GM13976 (cell line): Measurements from ENCODE around the gene VAMP1.
"Not testable (repeated sequence)": the region's sequence is repeated elsewhere in the genome, so short reads cannot be mapped to it uniquely, and the experiment has no call there.

Source experiments
- DNase-seq: peaks from one replicate; pipeline ENCODE4 v3.0.0; 2012; ENCODE audit warnings: low spot score
- in situ Hi-C: fragments of 300-500 bp; cut with MboI; formaldehyde crosslinking; loops from one replicate; pipeline ENCODE4 v1.12.0; 2022; ENCODE audit warnings: low sequenced_read_pairs, mixed read lengths, inconsistent platforms; ENCODE audit not compliant: unreplicated experiment
- TF ChIP-seq, protein P1 (sequence below): IDR thresholded peaks from 2 replicates; pipeline ENCODE4 v1.5.1; 2012; ENCODE audit warnings: borderline replicate concordance, mild to moderate bottlenecking; ENCODE audit not compliant: insufficient read depth; ENCODE audit errors: extremely low read depth, missing control alignments, control extremely low read depth

VAMP1 gene

GRCh38 chr12:6476489-6476888 is 6.0 kb upstream of the VAMP1 start:
- TF ChIP-seq, protein P1, sequence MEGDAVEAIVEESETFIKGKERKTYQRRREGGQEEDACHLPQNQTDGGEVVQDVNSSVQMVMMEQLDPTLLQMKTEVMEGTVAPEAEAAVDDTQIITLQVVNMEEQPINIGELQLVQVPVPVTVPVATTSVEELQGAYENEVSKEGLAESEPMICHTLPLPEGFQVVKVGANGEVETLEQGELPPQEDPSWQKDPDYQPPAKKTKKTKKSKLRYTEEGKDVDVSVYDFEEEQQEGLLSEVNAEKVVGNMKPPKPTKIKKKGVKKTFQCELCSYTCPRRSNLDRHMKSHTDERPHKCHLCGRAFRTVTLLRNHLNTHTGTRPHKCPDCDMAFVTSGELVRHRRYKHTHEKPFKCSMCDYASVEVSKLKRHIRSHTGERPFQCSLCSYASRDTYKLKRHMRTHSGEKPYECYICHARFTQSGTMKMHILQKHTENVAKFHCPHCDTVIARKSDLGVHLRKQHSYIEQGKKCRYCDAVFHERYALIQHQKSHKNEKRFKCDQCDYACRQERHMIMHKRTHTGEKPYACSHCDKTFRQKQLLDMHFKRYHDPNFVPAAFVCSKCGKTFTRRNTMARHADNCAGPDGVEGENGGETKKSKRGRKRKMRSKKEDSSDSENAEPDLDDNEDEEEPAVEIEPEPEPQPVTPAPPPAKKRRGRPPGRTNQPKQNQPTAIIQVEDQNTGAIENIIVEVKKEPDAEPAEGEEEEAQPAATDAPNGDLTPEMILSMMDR, result no peak
- in situ Hi-C loops, result no loop called here
- DNase-seq, result no peak

DNA sequence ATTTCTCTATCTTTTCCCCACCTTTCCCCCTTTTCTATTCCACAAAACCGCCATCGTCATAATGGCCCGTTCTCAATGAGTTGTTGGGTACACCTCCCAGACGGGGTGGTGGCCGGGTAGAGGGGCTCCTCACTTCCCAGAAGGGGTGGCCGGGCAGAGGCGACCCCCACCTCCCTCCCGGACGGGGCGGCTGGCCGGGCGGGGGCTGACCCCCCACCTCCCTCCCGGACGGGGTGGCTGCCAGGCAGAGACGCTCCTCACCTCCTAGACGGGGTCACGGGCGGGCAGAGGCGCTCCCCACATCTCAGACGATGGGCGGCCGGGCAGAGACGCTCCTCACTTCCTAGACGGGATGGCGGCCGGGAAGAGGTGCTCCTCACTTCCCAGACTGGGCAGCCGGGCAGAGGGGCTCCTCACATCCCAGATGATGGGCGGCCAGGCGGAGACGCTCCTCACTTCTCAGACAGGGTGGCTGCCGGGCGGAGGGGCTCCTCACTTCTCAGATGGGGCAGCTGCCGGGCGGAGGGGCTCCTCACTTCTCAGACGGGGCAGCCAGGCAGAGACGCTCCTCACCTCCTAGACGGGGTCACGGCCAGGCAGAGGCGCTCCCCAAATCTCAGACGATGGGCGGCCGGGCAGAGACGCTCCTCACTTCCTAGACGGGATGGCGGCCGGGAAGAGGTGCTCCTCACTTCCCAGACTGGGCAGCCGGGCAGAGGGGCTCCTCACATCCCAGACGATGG is 4.9 kb upstream of the VAMP1 start:
- DNase-seq, in situ Hi-C loops: not testable (repeated sequence)

DNA sequence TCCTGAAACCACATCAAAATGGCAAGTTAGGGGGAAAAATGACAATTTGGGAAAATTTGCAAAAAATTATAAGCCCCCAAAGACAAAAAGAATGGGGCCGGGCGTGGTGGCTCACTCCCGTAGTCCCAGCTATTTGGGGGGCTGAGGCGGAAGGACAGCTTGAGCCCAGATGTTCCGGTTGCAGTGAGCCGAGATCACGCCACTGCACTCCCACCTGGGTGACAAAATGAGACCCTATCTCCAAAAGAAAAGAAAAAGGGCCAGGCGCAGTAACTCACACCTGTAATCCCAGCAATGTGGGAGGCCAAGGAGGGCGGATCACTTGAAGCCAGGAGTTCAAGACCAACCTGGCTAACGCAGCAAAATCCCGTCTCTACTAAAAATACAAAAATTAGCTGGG is 2.0 kb upstream of the VAMP1 start:
- TF ChIP-seq, protein P1, result no peak
- no peak for DNase-seq

DNA sequence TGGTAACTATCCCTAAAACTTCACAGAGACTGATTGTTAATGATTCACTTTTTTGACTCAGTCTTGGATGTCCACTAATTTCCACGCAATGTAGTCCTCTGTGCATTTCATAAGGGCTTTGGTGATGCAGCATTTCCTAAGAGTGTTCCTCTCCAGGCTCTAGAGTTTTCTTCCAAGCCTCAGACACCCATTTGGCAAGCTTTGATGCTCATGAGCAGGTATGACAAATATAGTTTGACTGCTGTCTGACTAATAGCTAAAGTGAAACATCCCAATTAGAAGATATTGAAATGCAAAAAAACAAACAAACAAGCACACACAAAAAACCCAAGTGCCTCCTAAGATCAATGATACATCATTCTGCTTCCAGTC is 1.5 kb upstream of the VAMP1 start:
- TF ChIP-seq, protein P1, result no peak
- no peak for DNase-seq
- in situ Hi-C loops, result no loop called here

More for the DNA sequence above, 2.0 kb upstream of the VAMP1 start:
- in situ Hi-C loops, result no loop called here

DNA sequence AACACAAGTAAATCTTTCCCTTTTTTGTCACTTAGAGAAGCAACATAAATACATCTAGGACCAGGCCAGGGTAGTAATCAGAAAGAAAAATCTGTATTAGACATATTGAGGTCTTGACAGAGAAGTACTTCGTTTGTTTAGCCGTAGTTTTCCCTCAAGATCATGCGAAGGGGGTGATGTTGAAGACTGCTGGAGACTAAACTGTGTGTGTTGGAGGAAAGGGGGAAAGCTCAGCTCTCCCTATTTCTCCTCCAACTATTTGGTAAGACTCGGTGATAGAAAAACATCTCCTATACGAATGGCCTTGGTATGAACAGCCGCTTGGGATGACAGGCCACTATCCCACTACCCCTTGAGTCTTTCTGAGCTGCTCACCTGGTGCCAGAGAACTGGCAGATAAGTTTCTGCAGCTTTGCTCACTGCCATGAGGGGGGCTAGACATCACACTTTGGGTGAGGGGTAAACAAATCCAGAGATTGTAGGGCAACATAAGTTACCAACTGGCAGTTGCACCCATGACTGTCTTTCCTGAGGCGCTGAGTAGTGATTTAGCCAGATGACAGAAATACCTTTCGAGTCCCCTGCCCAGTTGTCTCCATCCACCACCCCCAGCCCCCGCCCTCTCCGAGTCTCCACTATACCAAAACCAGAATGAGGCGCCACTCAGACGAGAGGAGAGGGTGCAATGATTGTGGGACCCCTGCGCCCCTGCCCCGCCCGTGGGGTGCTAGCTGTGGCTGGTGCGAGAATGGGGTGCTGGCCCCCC is 685 bp downstream of the VAMP1 start:
- TF ChIP-seq, protein P1, result no peak
- DNase-seq, result no peak
- in situ Hi-C loops, result no loop called here

- DNase-seq, result no peak
- in situ Hi-C loops, result no loop called here
- TF ChIP-seq, protein P1, result no peak
These were observed 1.4 kb downstream of the VAMP1 start for GRCh38 chr12:6469092-6469491.

- in situ Hi-C loops, result no loop called here
- TF ChIP-seq, protein P1, result no peak
- no peak for DNase-seq
These were observed 2.2 kb downstream of the VAMP1 start for GRCh38 chr12:6468283-6468575.

GRCh38 chr12:6467571-6468282 is 2.8 kb downstream of the VAMP1 start:
- in situ Hi-C loops, DNase-seq: not testable (repeated sequence)

GRCh38 chr12:6466751-6467150 is 3.7 kb downstream of the VAMP1 start:
- in situ Hi-C loops, DNase-seq: not testable (repeated sequence)
